ENCODE data around the gene PITX1.

- TF ChIP-seq ZBTB7A (IDR thresholded peaks at IDR 0.05; ENCODE audit: low read depth), result no peak
- no peak for TF ChIP-seq TAF1 (IDR thresholded peaks at IDR 0.05; ENCODE audit: low read depth)
- no peak for TF ChIP-seq MAX (IDR thresholded peaks at IDR 0.05)
- TF ChIP-seq REST (IDR thresholded peaks at IDR 0.05; ENCODE audit: low read depth), result no peak
- no peak for TF ChIP-seq RAD21 (IDR thresholded peaks at IDR 0.05; ENCODE audit: low read depth)
Observed at GRCh38 chr5:135047347-135047695, 13.3 kb upstream of the PITX1 start.
